ENCODE measurements around the gene UCKL1.

The UCKL1 gene

GRCh38 chr20:63951398-63952209 is 4.6 kb downstream of the UCKL1 start:
- Histone ChIP-seq H3K9ac (ENCODE audit: low read depth in 1 of 2, low read length in 2 of 2) (peak overlapping the region in 1 of 2 donors; percentile 40), H3K27ac (ENCODE audit: low read depth in 2 of 2, low read length in 2 of 2) (peak overlapping the region; percentile 75 to 77), H3K4me3 (ENCODE audit: low read length in 2 of 2) (peak overlapping the region in 1 of 2 donors; percentile 33), H3K9me3 (ENCODE audit: control insufficient read depth in 2 of 2, low read length in 2 of 2) (no peaks in the 10 kb centered on the region), H3K27me3 (ENCODE audit: control insufficient read depth in 2 of 2, insufficient read depth in 2 of 2, low read length in 2 of 2) (no peaks in the 10 kb centered on the region), H3K4me1 (ENCODE audit: control insufficient read depth in 2 of 2, insufficient read depth in 2 of 2, low read length in 2 of 2) (peaks cover 59 to 65% of the 10 kb centered on the region in 2 donors), H3K36me3 (ENCODE audit: control insufficient read depth in 2 of 2, insufficient read depth in 2 of 2, low read length in 2 of 2) (peaks cover 0 to 8% of the 10 kb centered on the region in 2 donors)

DNA sequence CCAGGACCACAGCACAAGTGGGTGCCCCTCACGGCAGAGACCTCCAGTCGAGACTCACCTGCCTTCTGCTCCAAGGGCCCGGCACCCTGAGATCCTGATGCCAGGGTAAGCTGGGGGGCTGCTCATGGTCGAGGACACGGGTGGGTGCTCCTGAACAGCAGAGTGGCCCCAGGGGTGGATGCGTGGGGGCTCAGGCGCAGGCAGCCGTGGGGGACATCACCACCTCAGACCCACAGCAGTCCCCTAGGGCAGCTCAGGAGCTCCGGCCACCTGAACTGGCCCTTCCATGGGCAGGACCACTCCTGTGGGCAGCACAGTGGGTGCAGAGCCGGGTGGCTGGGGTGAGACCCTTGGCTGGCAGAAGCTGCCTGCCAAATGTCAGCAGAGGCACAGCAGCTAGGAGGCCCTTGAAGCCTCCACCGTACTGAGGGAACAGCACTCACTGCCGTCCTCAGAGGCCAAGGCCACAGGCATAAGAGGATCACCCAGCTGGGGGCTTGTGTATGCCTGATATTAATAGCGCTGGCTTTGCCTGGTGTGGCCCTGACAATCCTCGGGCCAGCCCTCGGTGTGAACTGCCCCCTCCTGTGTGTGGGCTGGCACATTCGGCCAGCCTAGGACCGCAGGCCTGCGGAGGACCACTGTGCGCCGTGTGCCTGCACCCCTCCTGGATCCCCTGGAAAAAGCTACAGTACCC is 5.4 kb downstream of the UCKL1 start:
- Histone ChIP-seq H3K27me3 (ENCODE audit: control insufficient read depth in 2 of 2, insufficient read depth in 2 of 2, low read length in 2 of 2) (no peaks in the 10 kb centered on the region), H3K36me3 (ENCODE audit: control insufficient read depth in 2 of 2, insufficient read depth in 2 of 2, low read length in 2 of 2) (peaks cover 0 to 11% of the 10 kb centered on the region in 2 donors), H3K4me3 (ENCODE audit: low read length in 2 of 2) (no peak overlapping the region), H3K4me1 (ENCODE audit: control insufficient read depth in 2 of 2, insufficient read depth in 2 of 2, low read length in 2 of 2) (peaks cover 59 to 65% of the 10 kb centered on the region in 2 donors), H3K27ac (ENCODE audit: low read depth in 2 of 2, low read length in 2 of 2) (peak overlapping the region; percentile 75 to 77), H3K9me3 (ENCODE audit: control insufficient read depth in 2 of 2, low read length in 2 of 2) (no peaks in the 10 kb centered on the region), H3K9ac (ENCODE audit: low read depth in 1 of 2, low read length in 2 of 2) (peak overlapping the region; percentile 14 to 40)

- Histone ChIP-seq H3K4me3 (ENCODE audit: low read length in 2 of 2) (no peak overlapping the region), H3K4me1 (ENCODE audit: control insufficient read depth in 2 of 2, insufficient read depth in 2 of 2, low read length in 2 of 2) (peaks cover 42 to 46% of the 10 kb centered on the region in 2 donors)
Measured at GRCh38 chr20:63947638-63948456, 8.4 kb downstream of the UCKL1 start.

GRCh38 chr20:63946986-63947637 is 9.1 kb downstream of the UCKL1 start:
- H3K36me3 ChIP-seq (ENCODE audit: control insufficient read depth in 2 of 2, insufficient read depth in 2 of 2, low read length in 2 of 2), result peaks cover 31 to 38% of the 10 kb centered on the region in 2 donors
- peaks cover 34 to 42% of the 10 kb centered on the region in 2 donors for H3K4me1 ChIP-seq (ENCODE audit: control insufficient read depth in 2 of 2, insufficient read depth in 2 of 2, low read length in 2 of 2)
- no peak overlapping the region for H3K9ac ChIP-seq (ENCODE audit: low read depth in 1 of 2, low read length in 2 of 2)
- H3K27me3 ChIP-seq (ENCODE audit: control insufficient read depth in 2 of 2, insufficient read depth in 2 of 2, low read length in 2 of 2), result no peaks in the 10 kb centered on the region
- no peak overlapping the region for H3K4me3 ChIP-seq (ENCODE audit: low read length in 2 of 2)
- H3K9me3 ChIP-seq (ENCODE audit: control insufficient read depth in 2 of 2, low read length in 2 of 2), result no peaks in the 10 kb centered on the region
- H3K27ac ChIP-seq (ENCODE audit: low read depth in 2 of 2, low read length in 2 of 2), result no peak overlapping the region

More at GRCh38 chr20:63947638-63948456, 8.4 kb downstream of the UCKL1 start:
- Histone ChIP-seq H3K36me3 (ENCODE audit: control insufficient read depth in 2 of 2, insufficient read depth in 2 of 2, low read length in 2 of 2) (peaks cover 30 to 36% of the 10 kb centered on the region in 2 donors), H3K9me3 (ENCODE audit: control insufficient read depth in 2 of 2, low read length in 2 of 2) (no peaks in the 10 kb centered on the region), H3K27ac (ENCODE audit: low read depth in 2 of 2, low read length in 2 of 2) (peak overlapping the region; percentile 62 to 81), H3K9ac (ENCODE audit: low read depth in 1 of 2, low read length in 2 of 2) (no peak overlapping the region), H3K27me3 (ENCODE audit: control insufficient read depth in 2 of 2, insufficient read depth in 2 of 2, low read length in 2 of 2) (no peaks in the 10 kb centered on the region)

- no peak overlapping the region for H3K4me3 ChIP-seq (ENCODE audit: low read length in 2 of 2)
- H3K9ac ChIP-seq (ENCODE audit: low read depth in 1 of 2, low read length in 2 of 2), result no peak overlapping the region
- H3K36me3 ChIP-seq (ENCODE audit: control insufficient read depth in 2 of 2, insufficient read depth in 2 of 2, low read length in 2 of 2), result peaks cover 31 to 39% of the 10 kb centered on the region in 2 donors
- H3K4me1 ChIP-seq (ENCODE audit: control insufficient read depth in 2 of 2, insufficient read depth in 2 of 2, low read length in 2 of 2), result peaks cover 27 to 35% of the 10 kb centered on the region in 2 donors
- no peak overlapping the region for H3K27ac ChIP-seq (ENCODE audit: low read depth in 2 of 2, low read length in 2 of 2)
- no peaks in the 10 kb centered on the region for H3K27me3 ChIP-seq (ENCODE audit: control insufficient read depth in 2 of 2, insufficient read depth in 2 of 2, low read length in 2 of 2)
- H3K9me3 ChIP-seq (ENCODE audit: control insufficient read depth in 2 of 2, low read length in 2 of 2), result no peaks in the 10 kb centered on the region
Measured at GRCh38 chr20:63945921-63946920, 10.0 kb downstream of the UCKL1 start.

- H3K9me3 ChIP-seq (ENCODE audit: control insufficient read depth in 2 of 2, low read length in 2 of 2), result no peaks in the 10 kb centered on the region
- no peak overlapping the region for H3K9ac ChIP-seq (ENCODE audit: low read depth in 1 of 2, low read length in 2 of 2)
- H3K36me3 ChIP-seq (ENCODE audit: control insufficient read depth in 2 of 2, insufficient read depth in 2 of 2, low read length in 2 of 2), result peaks cover 39 to 49% of the 10 kb centered on the region in 2 donors
- H3K4me3 ChIP-seq (ENCODE audit: low read length in 2 of 2), result no peak overlapping the region
- H3K27me3 ChIP-seq (ENCODE audit: control insufficient read depth in 2 of 2, insufficient read depth in 2 of 2, low read length in 2 of 2), result no peaks in the 10 kb centered on the region
- H3K27ac ChIP-seq (ENCODE audit: low read depth in 2 of 2, low read length in 2 of 2), result no peak overlapping the region
- H3K4me1 ChIP-seq (ENCODE audit: control insufficient read depth in 2 of 2, insufficient read depth in 2 of 2, low read length in 2 of 2), result peaks cover 17 to 26% of the 10 kb centered on the region in 2 donors
Measured at GRCh38 chr20:63945031-63945658, 11.1 kb downstream of the UCKL1 start.

GRCh38 chr20:63944078-63944941 is 11.9 kb downstream of the UCKL1 start:
- Histone ChIP-seq H3K9ac (ENCODE audit: low read depth in 1 of 2, low read length in 2 of 2) (no peak overlapping the region), H3K36me3 (ENCODE audit: control insufficient read depth in 2 of 2, insufficient read depth in 2 of 2, low read length in 2 of 2) (peaks cover 41 to 52% of the 10 kb centered on the region in 2 donors), H3K9me3 (ENCODE audit: control insufficient read depth in 2 of 2, low read length in 2 of 2) (no peaks in the 10 kb centered on the region), H3K4me1 (ENCODE audit: control insufficient read depth in 2 of 2, insufficient read depth in 2 of 2, low read length in 2 of 2) (peaks cover 8 to 18% of the 10 kb centered on the region in 2 donors), H3K27ac (ENCODE audit: low read depth in 2 of 2, low read length in 2 of 2) (no peak overlapping the region), H3K27me3 (ENCODE audit: control insufficient read depth in 2 of 2, insufficient read depth in 2 of 2, low read length in 2 of 2) (no peaks in the 10 kb centered on the region), H3K4me3 (ENCODE audit: low read length in 2 of 2) (no peak overlapping the region)

DNA sequence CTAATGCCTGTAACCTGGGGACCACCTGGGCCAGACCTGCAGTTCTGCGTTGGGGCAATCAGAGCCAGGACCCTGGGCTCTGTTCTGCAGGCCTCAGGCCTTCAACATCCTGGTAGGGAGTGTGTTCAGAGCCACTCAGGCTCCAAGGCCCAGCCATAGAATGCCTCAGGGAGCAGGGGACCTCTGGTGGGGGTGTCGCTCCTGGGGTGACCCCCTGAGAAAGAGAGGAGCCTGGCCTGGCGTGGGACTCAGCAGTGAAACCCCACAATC is 12.5 kb downstream of the UCKL1 start:
- H3K4me1 ChIP-seq (ENCODE audit: control insufficient read depth in 2 of 2, insufficient read depth in 2 of 2, low read length in 2 of 2), result peaks cover 3 to 13% of the 10 kb centered on the region in 2 donors
- H3K4me3 ChIP-seq (ENCODE audit: low read length in 2 of 2), result no peak overlapping the region
- H3K9me3 ChIP-seq (ENCODE audit: control insufficient read depth in 2 of 2, low read length in 2 of 2), result no peaks in the 10 kb centered on the region
- no peak overlapping the region for H3K9ac ChIP-seq (ENCODE audit: low read depth in 1 of 2, low read length in 2 of 2)
- H3K27me3 ChIP-seq (ENCODE audit: control insufficient read depth in 2 of 2, insufficient read depth in 2 of 2, low read length in 2 of 2), result no peaks in the 10 kb centered on the region
- H3K36me3 ChIP-seq (ENCODE audit: control insufficient read depth in 2 of 2, insufficient read depth in 2 of 2, low read length in 2 of 2), result peaks cover 41 to 52% of the 10 kb centered on the region in 2 donors
- H3K27ac ChIP-seq (ENCODE audit: low read depth in 2 of 2, low read length in 2 of 2), result no peak overlapping the region

All from mucosa of rectum (tissue), 2 donors.